Measurements from ENCODE around the gene JADE1. TPM values are rescaled to one million over a fixed set of nuclear protein-coding genes. Genes with fewer than 3 reads are reported as not detected.

Gene JADE1
- total RNA-seq, 1 donor from 2014 or later, result 25.2 TPM

DNA sequence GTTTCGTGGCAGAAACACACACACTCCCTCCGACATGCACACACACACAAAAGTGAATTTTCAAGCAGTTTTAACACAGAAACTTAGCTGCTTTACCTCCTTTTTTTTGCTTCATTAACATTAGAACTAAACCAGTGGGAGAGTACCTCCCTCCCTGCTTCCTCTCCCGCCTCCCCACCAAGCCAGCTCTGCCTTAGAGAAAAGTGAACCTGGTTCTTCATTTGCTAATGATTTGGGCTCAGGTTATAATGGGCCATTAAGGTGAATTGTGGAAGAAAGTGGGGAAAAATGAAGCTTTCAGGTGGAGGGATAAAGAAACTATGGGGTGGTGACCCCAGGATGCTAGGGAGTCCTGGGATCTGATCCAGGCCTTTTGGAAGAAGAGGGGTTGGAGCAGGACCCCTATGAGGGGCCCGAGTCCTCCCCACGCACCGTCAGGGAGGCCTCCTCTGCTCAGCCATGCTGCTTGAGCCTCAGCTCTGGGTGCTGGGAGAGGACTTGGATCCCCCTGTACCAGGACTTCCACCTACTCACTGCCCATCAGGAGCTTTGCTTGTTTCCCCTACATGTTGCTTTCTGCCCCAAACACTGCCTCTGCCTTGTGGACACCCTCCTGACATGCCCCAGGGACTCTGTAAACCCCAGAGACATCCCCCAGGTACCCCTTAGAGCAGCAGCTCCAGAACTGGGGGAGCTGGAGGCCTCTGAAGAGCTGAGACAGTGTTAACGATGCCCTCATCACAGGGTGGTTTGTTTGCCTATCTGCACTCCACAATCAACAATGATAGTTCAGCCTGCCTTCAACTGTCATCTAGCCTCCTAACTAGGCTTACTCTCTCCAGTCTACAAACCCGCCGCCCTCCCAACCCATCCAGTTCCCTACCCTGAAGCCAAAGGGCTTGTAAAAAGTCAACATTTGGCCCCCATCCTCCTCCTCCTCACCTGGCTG, 6.5 kb upstream of the JADE1 start:
- DNase-seq (ENCODE audit: low spot score) (no peak), ATAC-seq (no peak)
- intact Hi-C loops (cut with DNase I), result no loop called here

DNA sequence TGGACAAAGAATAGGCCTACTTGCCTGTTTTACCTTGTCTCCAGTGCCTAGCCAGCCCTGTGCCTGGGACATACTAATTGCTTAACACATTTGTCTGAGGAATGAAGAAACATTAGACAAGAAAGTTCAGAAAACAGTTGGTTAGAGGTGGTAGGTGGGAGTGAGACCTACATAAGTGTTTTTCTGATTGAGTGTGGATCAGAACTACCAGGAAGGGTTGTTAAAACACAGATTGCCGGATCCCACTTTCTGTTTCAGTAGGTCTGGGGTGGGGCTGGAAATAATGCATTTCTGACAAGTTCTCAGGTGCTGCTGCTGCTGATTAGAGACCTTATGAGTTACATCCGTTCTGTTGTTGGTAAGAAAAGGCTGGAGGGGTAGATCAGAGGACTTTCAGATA, 5.7 kb upstream of the JADE1 start:
- ATAC-seq (no peak), DNase-seq (ENCODE audit: low spot score) (no peak)
- intact Hi-C loops (cut with DNase I), result no loop called here

- ATAC-seq, result peak; percentile 32
- intact Hi-C loops (cut with DNase I), result no loop called here
- DNase-seq (ENCODE audit: low spot score), result no peak
Observed at GRCh38 chr4:128810331-128810870, 901 bp downstream of the JADE1 start.

GRCh38 chr4:128810871-128811570, 1.5 kb downstream of the JADE1 start:
- DNase-seq (ENCODE audit: low spot score), result peak; percentile 83
- intact Hi-C loops (cut with DNase I), result no loop called here

GRCh38 chr4:128811571-128812441, 2.3 kb downstream of the JADE1 start:
- DNase-seq (ENCODE audit: low spot score) (peak; percentile 89), ATAC-seq (peak; percentile 69)
- intact Hi-C loops (cut with DNase I), result no loop called here

More at GRCh38 chr4:128810871-128811570, 1.5 kb downstream of the JADE1 start:
- peak; percentile 77 for ATAC-seq

DNA sequence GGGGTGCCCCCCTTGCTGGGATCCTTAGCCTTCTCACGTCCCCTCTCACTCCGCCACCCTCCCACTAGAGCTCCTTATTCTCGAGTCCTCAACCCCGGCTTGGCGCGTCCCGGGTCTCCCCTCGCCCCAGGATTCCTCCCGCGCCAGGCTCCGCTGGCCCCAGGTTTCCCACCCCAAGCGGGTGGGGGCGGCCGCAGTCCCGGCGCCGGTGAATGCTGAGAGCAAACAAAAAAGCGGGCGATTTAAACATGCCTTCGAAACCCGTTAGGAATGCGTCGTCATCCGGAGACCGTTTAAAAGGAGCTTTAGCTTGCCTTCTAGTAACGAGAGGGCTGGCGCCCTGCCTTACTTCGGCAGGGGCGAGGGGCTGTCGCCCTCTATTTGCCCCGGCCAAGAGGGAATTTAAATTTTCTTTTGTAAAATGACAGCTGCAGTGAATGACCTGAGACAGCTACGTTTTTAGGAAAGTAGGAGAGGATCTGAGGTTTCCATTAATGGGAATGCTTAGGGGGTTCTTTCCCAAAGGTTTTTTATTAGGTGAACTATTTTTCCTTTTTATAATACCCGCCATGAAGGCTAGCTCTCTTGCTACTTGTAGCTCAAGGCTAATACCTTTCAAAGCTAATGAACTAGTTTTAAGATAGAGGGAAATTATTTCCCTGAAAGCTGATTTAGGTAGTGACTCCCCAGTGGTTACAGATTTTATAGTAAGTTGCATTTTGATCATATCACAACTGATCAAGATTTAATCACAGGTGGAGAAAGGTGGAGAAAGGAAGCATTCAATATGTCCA, 3.1 kb downstream of the JADE1 start:
- DNase-seq (ENCODE audit: low spot score) (peak; percentile 72), ATAC-seq (no peak)
- intact Hi-C loops (cut with DNase I), result no loop called here

- ATAC-seq (no peak), DNase-seq (ENCODE audit: low spot score) (no peak)
- intact Hi-C loops (cut with DNase I), result no loop called here
Observed at GRCh38 chr4:128813965-128814364, 4.5 kb downstream of the JADE1 start.

- ATAC-seq (no peak), DNase-seq (ENCODE audit: low spot score) (no peak)
- intact Hi-C loops (cut with DNase I), result no loop called here
Observed at GRCh38 chr4:128818442-128818841, 8.9 kb downstream of the JADE1 start.

DNA sequence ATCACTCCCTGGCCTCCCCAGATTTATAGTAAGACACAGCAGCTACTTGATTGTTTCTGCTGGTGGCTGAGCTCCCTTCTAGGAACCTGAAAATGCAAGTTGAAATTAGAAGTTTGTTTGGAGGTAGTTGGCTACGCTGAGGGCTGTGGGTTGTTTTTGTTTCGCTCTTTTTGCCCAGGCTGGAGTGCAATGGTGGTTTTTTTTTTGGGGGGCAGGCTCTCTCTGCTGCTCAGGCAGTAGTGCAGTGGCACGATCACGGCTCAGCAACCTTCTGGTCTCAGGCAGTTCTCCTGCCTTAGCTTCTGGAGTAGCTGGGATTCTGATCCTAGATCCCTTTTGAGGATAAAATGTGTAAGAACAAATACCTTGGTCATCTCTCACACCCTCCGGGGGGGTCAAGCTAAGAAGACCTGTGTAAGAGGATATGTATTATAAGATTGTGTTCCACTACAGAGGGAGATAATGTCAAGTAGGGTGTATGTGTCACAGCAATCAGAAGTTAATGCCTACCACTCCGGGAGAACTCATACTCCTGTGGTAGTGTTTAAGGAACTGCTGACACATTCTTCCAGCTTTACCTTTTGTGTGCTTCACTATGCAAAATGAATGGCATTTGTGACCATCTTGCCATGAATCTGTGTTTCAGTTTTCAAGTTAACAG, 9.7 kb downstream of the JADE1 start:
- DNase-seq (ENCODE audit: low spot score), result no peak
- intact Hi-C loops (cut with DNase I), result no loop called here
- no peak for ATAC-seq

- ATAC-seq, result no peak
- no peak for DNase-seq (ENCODE audit: low spot score)
- intact Hi-C loops (cut with DNase I), result no loop called here
Observed at GRCh38 chr4:128820671-128821070, 11.2 kb downstream of the JADE1 start.

DNA sequence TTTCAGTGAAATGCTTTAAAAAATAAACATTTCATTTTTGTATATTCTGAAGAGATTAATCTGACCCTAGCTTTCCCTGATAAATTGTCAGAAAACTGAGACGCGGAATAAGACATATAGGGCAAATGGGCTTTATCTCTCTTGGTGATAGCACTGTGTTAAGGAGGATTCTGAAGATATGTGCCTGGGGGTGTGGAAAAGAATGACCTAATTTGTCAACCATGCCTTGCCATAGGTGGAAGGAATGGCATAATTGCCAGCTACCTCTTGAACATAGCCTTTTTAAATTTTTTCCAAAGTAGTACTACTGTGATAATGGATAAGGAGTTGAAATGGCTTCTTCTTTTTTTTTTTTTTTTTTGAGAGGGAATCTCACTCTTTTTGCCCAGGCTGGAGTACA, 11.7 kb downstream of the JADE1 start:
- intact Hi-C loops (cut with DNase I), result no loop called here
- ATAC-seq (no peak), DNase-seq (ENCODE audit: low spot score) (no peak)

- intact Hi-C loops (cut with DNase I), result no loop called here
- ATAC-seq (no peak), DNase-seq (ENCODE audit: low spot score) (no peak)
Observed at GRCh38 chr4:128823025-128823661, 13.6 kb downstream of the JADE1 start.

- intact Hi-C loops (cut with DNase I), result no loop called here
- ATAC-seq, result peak; percentile 73
- DNase-seq (ENCODE audit: low spot score), result no peak
Observed at GRCh38 chr4:128825226-128825625, 15.7 kb downstream of the JADE1 start.

DNA sequence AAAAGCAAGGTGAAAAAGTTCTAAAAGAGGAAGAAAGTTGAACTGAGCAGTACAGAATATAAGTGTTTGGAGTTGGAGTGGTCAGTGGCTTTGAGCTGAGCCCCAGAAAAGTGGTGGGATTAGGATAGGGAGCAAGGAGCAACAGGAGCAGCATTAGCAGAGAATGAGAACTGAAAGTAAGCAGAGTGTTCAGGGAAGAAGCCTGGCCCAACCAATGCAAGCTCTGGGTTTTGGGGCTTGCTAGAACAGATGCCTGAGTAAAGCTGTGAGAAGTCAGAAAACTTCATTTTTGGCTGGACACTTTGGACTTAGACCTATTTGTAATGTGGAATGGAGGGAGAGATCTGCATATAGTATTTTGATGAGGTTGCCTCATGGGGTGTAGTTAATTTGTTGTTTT, 17.8 kb downstream of the JADE1 start:
- no peak for ATAC-seq
- no peak for DNase-seq (ENCODE audit: low spot score)
- intact Hi-C loops (cut with DNase I), result no loop called here

DNA sequence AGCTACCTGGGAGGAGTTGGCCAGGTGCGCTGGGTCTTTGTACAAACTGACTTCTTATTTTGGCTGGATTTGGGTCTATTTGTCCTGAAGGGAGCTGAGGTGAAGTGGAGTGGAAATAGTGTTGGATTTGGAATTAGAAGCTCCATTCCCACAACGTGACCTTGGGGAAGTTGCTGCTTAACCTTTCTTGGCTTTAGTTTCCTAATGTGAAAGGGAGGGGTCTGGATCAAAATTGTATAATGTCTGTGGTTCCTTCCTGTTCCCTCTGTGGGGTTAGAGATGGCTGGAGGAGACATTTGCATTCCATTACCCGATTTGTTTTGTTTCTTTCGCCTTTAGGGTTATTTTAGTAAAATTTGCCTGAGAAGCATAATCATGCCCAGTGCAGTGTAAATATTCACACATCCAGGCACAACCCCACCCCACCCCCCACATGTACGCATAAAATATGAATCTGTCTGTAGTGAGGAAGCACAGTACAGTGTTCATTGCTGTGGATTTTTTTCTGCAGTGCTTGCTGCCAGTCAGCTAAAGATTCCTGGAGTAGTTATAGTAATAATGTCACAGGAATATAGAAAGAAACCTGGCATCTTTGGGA, 21.5 kb downstream of the JADE1 start:
- intact Hi-C loops (cut with DNase I), result no loop called here
- ATAC-seq, result peak; percentile 45

GRCh38 chr4:128831531-128832242, 22.2 kb downstream of the JADE1 start:
- DNase-seq (ENCODE audit: low spot score), result no peak
- intact Hi-C loops (cut with DNase I), result no loop called here
- no peak for ATAC-seq

More for the DNA sequence above, 21.5 kb downstream of the JADE1 start:
- DNase-seq (ENCODE audit: low spot score), result no peak

All from sciatic nerve (tissue), 2 donors.